ENCODE measurements around the gene GNG5.
"Not testable (repeated sequence)": the region's sequence is repeated elsewhere in the genome, so short reads cannot be mapped to it uniquely, and the experiment has no call there.

GNG5 gene

GRCh38 chr1:84481317-84481716, 25.1 kb downstream of the GNG5 start:
- DNase-seq, result no peak

GRCh38 chr1:84480650-84481049, 25.7 kb downstream of the GNG5 start:
- DNase-seq, result no peak

- no peak for DNase-seq
Measured at GRCh38 chr1:84479998-84480397, 26.4 kb downstream of the GNG5 start.

- peak; percentile 81 for DNase-seq
Measured at GRCh38 chr1:84478876-84479868, 27.2 kb downstream of the GNG5 start, which contains the start of gene RPF1. RPF1 (plus strand) TSS chr1:84479266; CDS start chr1:84479282, 16 bp downstream.

GRCh38 chr1:84476225-84476624, 30.2 kb downstream of the GNG5 start:
- DNase-seq, result no peak

- DNase-seq, result no peak
Measured at GRCh38 chr1:84467298-84467697, 39.1 kb downstream of the GNG5 start.

GRCh38 chr1:84462118-84462517, 44.3 kb downstream of the GNG5 start:
- no peak for DNase-seq

GRCh38 chr1:84452436-84452835, 53.9 kb downstream of the GNG5 start:
- no peak for DNase-seq

GRCh38 chr1:84450910-84451309, 55.5 kb downstream of the GNG5 start:
- DNase-seq, result no peak

- DNase-seq, result not testable (repeated sequence)
Measured at GRCh38 chr1:84448704-84449103, 57.7 kb downstream of the GNG5 start.

Measured in CD4-positive, alpha-beta T cell treated with Interleukin-4 for 4 hours (primary cell).